Upper lobe of left lung (tissue), 4 donors: ENCODE results near the gene SUSD3.

Source experiments
- EP300 ChIP-seq, 4 donors: sonication (generic); formaldehyde crosslinking; IDR thresholded peaks; one replicate each; pipeline ENCODE4 v1.5.1; 2017; ENCODE audit warnings: antibody characterized with exemption in 4 of 4, control low read depth in 2 of 4
- POLR2A ChIP-seq, 4 donors: fragments of 450-650 bp; IDR thresholded peaks; one replicate each; pipeline ENCODE4 v1.5.1; 2016 to 2017; ENCODE audit warnings: antibody characterized with exemption in 4 of 4, mild to moderate bottlenecking in 2 of 4
- POLR2AphosphoS5 ChIP-seq, 2 donors: sonication (generic); formaldehyde crosslinking; IDR thresholded peaks; one replicate each; pipeline ENCODE4 v1.5.1; 2017; ENCODE audit warnings: antibody characterized with exemption in 2 of 2
- TF ChIP-seq, protein P1 (sequence below), 6 experiments: fragments of 450-650 bp in 4 of 6; fragments of 200-600 bp in 2 of 6; sonication (generic) in 2 of 6; IDR thresholded peaks; one replicate each; pipeline ENCODE4 v1.5.1; 2016 to 2019; ENCODE audit warnings: antibody characterized with exemption in 6 of 6

DNA sequence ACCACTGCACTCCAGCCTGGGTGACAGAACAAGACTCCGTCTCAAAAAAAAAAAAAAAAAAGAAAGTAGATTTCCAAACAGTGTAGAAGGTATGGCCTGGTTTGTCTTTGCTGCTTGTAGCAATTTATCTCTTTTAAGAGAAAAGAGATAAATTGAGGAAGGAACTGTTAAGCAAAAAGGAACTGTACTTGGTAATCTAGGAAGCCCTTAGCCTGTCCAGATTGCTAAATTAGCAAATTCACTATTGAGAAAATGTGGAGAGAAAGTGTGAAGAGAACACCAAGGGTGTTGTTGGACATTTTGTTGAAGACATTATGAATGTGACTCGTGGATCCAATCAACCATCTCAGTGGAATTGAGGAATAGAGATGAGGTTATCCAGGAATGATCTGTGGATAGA lies 13.0 kb upstream of the SUSD3 start:
- TF ChIP-seq, protein P1, sequence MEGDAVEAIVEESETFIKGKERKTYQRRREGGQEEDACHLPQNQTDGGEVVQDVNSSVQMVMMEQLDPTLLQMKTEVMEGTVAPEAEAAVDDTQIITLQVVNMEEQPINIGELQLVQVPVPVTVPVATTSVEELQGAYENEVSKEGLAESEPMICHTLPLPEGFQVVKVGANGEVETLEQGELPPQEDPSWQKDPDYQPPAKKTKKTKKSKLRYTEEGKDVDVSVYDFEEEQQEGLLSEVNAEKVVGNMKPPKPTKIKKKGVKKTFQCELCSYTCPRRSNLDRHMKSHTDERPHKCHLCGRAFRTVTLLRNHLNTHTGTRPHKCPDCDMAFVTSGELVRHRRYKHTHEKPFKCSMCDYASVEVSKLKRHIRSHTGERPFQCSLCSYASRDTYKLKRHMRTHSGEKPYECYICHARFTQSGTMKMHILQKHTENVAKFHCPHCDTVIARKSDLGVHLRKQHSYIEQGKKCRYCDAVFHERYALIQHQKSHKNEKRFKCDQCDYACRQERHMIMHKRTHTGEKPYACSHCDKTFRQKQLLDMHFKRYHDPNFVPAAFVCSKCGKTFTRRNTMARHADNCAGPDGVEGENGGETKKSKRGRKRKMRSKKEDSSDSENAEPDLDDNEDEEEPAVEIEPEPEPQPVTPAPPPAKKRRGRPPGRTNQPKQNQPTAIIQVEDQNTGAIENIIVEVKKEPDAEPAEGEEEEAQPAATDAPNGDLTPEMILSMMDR (IDR thresholded peaks at IDR 0.05), result no peak
- TF ChIP-seq EP300 (IDR thresholded peaks at IDR 0.05), result no peak
- no peak for TF ChIP-seq POLR2AphosphoS5 (IDR thresholded peaks at IDR 0.05)
- no peak for TF ChIP-seq POLR2A (IDR thresholded peaks at IDR 0.05)
